WTC11 (cell line): ENCODE data around the gene GALNT2.

Experiments
- AFF4 ChIP-seq: sonication (generic); formaldehyde crosslinking; IDR thresholded peaks from 2 replicates; pipeline ENCODE4 v1.8.1; 2023; ENCODE audit warnings: mild to moderate bottlenecking, missing genetic modification reagents, borderline replicate concordance
- ATF1 ChIP-seq: sonication (generic); formaldehyde crosslinking; IDR thresholded peaks from 2 replicates; pipeline ENCODE4 v1.8.1; 2023; ENCODE audit warnings: mild to moderate bottlenecking, moderate library complexity, missing genetic modification reagents
- CREM ChIP-seq: sonication (generic); formaldehyde crosslinking; IDR thresholded peaks from 2 replicates; pipeline ENCODE4 v1.8.1; 2022; ENCODE audit warnings: mild to moderate bottlenecking, missing genetic modification reagents, moderate library complexity
- FOXJ3 ChIP-seq: sonication (generic); formaldehyde crosslinking; IDR thresholded peaks from 2 replicates; pipeline ENCODE4 v1.9.0; 2021; ENCODE audit warnings: missing genetic modification reagents, mild to moderate bottlenecking, borderline replicate concordance
- GABPB1 ChIP-seq: sonication (generic); formaldehyde crosslinking; IDR thresholded peaks from 2 replicates; pipeline ENCODE4 v1.8.1; 2023; ENCODE audit warnings: mild to moderate bottlenecking, missing genetic modification reagents
- HMGXB4 ChIP-seq: sonication (generic); formaldehyde crosslinking; IDR thresholded peaks from 2 replicates; pipeline ENCODE4 v1.8.1; 2023; ENCODE audit warnings: mild to moderate bottlenecking, moderate library complexity, missing genetic modification reagents
- NR3C1 ChIP-seq: sonication (generic); formaldehyde crosslinking; conservative IDR thresholded peaks from 2 replicates; pipeline ENCODE4 v1.8.1; 2023; ENCODE audit warnings: low read depth, mild to moderate bottlenecking, missing genetic modification reagents
- TEAD4 ChIP-seq: sonication (generic); formaldehyde crosslinking; IDR thresholded peaks from 2 replicates; pipeline ENCODE4 v1.8.0; 2022; ENCODE audit warnings: mild to moderate bottlenecking, missing genetic modification reagents
- USF1 ChIP-seq: sonication (generic); formaldehyde crosslinking; IDR thresholded peaks from 2 replicates; pipeline ENCODE4 v1.8.0; 2022; ENCODE audit warnings: mild to moderate bottlenecking, missing genetic modification reagents
- TF ChIP-seq, protein P1 (sequence below): fragments of 250-450 bp; sonication (Bioruptor Pico); IDR thresholded peaks from 2 replicates; pipeline ENCODE4 v1.9.0; 2021; ENCODE audit warnings: mild to moderate bottlenecking, borderline replicate concordance
- TF ChIP-seq, protein P2 (sequence below): fragments of 200-600 bp; IDR thresholded peaks from 2 replicates; pipeline ENCODE4 v1.8.0; 2022; ENCODE audit warnings: antibody characterized with exemption

DNA sequence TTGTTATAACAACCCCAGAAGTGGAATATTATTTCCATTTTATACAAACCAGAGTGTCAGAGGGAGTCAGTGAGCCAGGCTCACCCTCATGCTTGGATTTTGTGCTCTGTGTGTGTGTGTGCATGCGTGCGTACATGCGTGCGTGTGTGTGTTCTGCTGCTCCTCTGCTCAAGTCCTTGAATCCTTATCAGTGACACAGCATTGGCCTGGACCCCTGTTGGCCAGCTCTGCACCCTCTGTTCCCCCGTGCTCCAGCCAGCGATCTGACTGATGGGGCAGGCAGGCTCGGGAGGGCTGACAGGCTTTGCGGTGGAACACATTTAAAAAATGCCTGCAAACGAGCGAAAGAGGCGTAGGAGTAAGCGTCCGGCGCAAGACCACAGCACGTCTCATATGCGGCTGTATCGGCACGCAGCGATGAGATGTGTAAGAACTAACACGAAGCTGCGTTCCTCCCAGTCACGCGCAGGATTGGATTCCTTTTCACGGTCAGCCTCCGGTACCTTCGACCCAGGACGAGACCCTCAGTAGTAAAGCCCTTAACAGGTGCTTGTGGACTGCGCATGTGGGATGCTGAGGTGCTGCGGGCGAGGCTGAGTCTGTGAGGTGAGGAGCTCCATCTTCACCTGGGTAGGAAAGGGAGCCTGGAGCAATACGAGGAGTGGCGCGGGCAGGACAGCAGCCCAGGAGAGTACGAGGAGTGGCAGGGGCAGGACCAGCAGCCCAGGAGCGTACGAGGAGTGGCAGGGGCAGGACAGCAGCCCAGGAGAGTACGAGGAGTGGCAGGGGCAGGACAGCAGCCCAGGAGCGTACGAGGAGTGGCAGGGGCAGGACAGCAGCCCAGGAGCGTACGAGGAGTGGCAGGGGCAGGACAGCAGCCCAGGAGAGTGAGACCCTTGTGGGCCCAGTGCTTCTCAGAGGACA lies 130.9 kb downstream of the GALNT2 start:
- TF ChIP-seq, protein P1, sequence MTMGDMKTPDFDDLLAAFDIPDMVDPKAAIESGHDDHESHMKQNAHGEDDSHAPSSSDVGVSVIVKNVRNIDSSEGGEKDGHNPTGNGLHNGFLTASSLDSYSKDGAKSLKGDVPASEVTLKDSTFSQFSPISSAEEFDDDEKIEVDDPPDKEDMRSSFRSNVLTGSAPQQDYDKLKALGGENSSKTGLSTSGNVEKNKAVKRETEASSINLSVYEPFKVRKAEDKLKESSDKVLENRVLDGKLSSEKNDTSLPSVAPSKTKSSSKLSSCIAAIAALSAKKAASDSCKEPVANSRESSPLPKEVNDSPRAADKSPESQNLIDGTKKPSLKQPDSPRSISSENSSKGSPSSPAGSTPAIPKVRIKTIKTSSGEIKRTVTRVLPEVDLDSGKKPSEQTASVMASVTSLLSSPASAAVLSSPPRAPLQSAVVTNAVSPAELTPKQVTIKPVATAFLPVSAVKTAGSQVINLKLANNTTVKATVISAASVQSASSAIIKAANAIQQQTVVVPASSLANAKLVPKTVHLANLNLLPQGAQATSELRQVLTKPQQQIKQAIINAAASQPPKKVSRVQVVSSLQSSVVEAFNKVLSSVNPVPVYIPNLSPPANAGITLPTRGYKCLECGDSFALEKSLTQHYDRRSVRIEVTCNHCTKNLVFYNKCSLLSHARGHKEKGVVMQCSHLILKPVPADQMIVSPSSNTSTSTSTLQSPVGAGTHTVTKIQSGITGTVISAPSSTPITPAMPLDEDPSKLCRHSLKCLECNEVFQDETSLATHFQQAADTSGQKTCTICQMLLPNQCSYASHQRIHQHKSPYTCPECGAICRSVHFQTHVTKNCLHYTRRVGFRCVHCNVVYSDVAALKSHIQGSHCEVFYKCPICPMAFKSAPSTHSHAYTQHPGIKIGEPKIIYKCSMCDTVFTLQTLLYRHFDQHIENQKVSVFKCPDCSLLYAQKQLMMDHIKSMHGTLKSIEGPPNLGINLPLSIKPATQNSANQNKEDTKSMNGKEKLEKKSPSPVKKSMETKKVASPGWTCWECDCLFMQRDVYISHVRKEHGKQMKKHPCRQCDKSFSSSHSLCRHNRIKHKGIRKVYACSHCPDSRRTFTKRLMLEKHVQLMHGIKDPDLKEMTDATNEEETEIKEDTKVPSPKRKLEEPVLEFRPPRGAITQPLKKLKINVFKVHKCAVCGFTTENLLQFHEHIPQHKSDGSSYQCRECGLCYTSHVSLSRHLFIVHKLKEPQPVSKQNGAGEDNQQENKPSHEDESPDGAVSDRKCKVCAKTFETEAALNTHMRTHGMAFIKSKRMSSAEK (CRISPR knock-in tag), result no peak
- TF ChIP-seq, protein P2, sequence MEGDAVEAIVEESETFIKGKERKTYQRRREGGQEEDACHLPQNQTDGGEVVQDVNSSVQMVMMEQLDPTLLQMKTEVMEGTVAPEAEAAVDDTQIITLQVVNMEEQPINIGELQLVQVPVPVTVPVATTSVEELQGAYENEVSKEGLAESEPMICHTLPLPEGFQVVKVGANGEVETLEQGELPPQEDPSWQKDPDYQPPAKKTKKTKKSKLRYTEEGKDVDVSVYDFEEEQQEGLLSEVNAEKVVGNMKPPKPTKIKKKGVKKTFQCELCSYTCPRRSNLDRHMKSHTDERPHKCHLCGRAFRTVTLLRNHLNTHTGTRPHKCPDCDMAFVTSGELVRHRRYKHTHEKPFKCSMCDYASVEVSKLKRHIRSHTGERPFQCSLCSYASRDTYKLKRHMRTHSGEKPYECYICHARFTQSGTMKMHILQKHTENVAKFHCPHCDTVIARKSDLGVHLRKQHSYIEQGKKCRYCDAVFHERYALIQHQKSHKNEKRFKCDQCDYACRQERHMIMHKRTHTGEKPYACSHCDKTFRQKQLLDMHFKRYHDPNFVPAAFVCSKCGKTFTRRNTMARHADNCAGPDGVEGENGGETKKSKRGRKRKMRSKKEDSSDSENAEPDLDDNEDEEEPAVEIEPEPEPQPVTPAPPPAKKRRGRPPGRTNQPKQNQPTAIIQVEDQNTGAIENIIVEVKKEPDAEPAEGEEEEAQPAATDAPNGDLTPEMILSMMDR, result no peak
- TF ChIP-seq GABPB1 (no peak), ATF1 (no peak), USF1 (no peak), TEAD4 (no peak), HMGXB4 (no peak), FOXJ3 (no peak), AFF4 (no peak), CREM (no peak), NR3C1 (CRISPR knock-in tag) (no peak)
